DOHH2 (cell line): ENCODE measurements around the gene IZUMO1.
A peak's percentile ranks its signal among the peaks of the same experiment; 100 is the strongest.

Experiments used
- H3F3A ChIP-seq: fragments of 200-600 bp; sonication (generic), shearing (Covaris generic); 2 replicates; pipeline ENCODE4 v1.6.0; 2016; ENCODE audit warnings: antibody characterized with exemption, mild to moderate bottlenecking; ENCODE audit not compliant: control insufficient read depth, insufficient read depth
- H3K27ac ChIP-seq: fragments of 200-600 bp; sonication (generic); 2 replicates; pipeline ENCODE4 v1.5.1; 2014; ENCODE audit warnings: low read depth, mild to moderate bottlenecking, low read length, moderate library complexity
- H3K27me3 ChIP-seq: fragments of 200-600 bp; sonication (generic); 2 replicates; pipeline ENCODE4 v1.6.1; 2014; ENCODE audit warnings: mild to moderate bottlenecking, low read length, mixed read lengths; ENCODE audit not compliant: control insufficient read depth
- H3K36me3 ChIP-seq: fragments of 200-600 bp; sonication (generic); 2 replicates; pipeline ENCODE4 v1.6.1; 2014; ENCODE audit warnings: mild to moderate bottlenecking, low read length, moderate library complexity, mixed read lengths; ENCODE audit not compliant: control insufficient read depth
- H3K4me1 ChIP-seq: fragments of 200-600 bp; sonication (generic); 2 replicates; pipeline ENCODE4 v1.6.1; 2014; ENCODE audit warnings: mild to moderate bottlenecking, low read length, mixed read lengths; ENCODE audit not compliant: control insufficient read depth
- H3K4me2 ChIP-seq: fragments of 200-600 bp; sonication (generic); 2 replicates; pipeline ENCODE4 v1.6.0; 2014; ENCODE audit warnings: mild to moderate bottlenecking, low read length, moderate library complexity
- H3K4me3 ChIP-seq: fragments of 200-600 bp; sonication (generic); 2 replicates; pipeline ENCODE4 v1.5.1; 2014; ENCODE audit warnings: mild to moderate bottlenecking, low read length, mixed read lengths
- H3K79me2 ChIP-seq: fragments of 200-600 bp; sonication (generic); 2 replicates; pipeline ENCODE4 v1.6.1; 2014; ENCODE audit warnings: mild to moderate bottlenecking, low read length, mixed read lengths; ENCODE audit not compliant: control insufficient read depth
- H3K9me2 ChIP-seq: fragments of 200-600 bp; sonication (generic); replicated peaks from 2 replicates; pipeline ENCODE4 v1.6.1; 2014; ENCODE audit warnings: mild to moderate bottlenecking, low read length, mixed read lengths; ENCODE audit not compliant: control insufficient read depth
- H3K9me3 ChIP-seq: fragments of 200-600 bp; sonication (generic); 2 replicates; pipeline ENCODE4 v1.6.1; 2014; ENCODE audit warnings: antibody characterized with exemption, low read length, mixed read lengths; ENCODE audit not compliant: control insufficient read depth, insufficient read depth
- H4K20me1 ChIP-seq: fragments of 200-600 bp; sonication (generic); 2 replicates; pipeline ENCODE4 v1.6.0; 2014; ENCODE audit warnings: low read depth, mild to moderate bottlenecking, antibody characterized with exemption, low read length, moderate library complexity; ENCODE audit not compliant: control insufficient read depth, insufficient read depth
- CTCF ChIP-seq: fragments of 200-600 bp; sonication (generic); IDR thresholded peaks from one replicate; pipeline ENCODE4 v1.5.1; 2014; ENCODE audit warnings: antibody characterized with exemption, mild to moderate bottlenecking, low read depth, low read length; ENCODE audit not compliant: poor library complexity, severe bottlenecking
- EZH2phosphoT487 ChIP-seq: fragments of 200-600 bp; sonication (generic); IDR thresholded peaks from 2 replicates; pipeline ENCODE4 v1.6.1; 2017; ENCODE audit warnings: borderline replicate concordance, mild to moderate bottlenecking, antibody characterized with exemption, low read length, moderate library complexity, mixed read lengths

The IZUMO1 gene

GRCh38 chr19:48746738-48747575 is at the start of gene IZUMO1:
IZUMO1 (minus strand) TSS chr19:48746909; CDS start chr19:48745859, 1,050 bp downstream.
- H3K79me2 ChIP-seq: no peaks in the 10 kb centered on the region
- no peaks in the 10 kb centered on the region for H3K9me2 ChIP-seq
- H3K27me3 ChIP-seq: peaks cover under 1% of the 10 kb centered on the region; the same call in 1 of the 2 replicates
- H4K20me1 ChIP-seq: no peaks in the 10 kb centered on the region
- H3K9me3 ChIP-seq: no peaks in the 10 kb centered on the region
- no peak within 1 kb of the TSS for H3K4me2 ChIP-seq
- H3K36me3 ChIP-seq: no peaks in the 10 kb centered on the region
- H3K4me1 ChIP-seq: peaks cover 10% of the 10 kb centered on the region
- H3K27ac ChIP-seq: no peak within 1 kb of the TSS
- H3F3A ChIP-seq: no peaks in the 10 kb centered on the region
- no peak within 1 kb of the TSS for H3K4me3 ChIP-seq
- no peak for TF ChIP-seq EZH2phosphoT487
- TF ChIP-seq CTCF: no peak

- no peaks in the 10 kb centered on the region for H3K9me3 ChIP-seq
- no peaks in the 10 kb centered on the region for H3K36me3 ChIP-seq
- no peak overlapping the region for H3K27ac ChIP-seq
- no peak for TF ChIP-seq CTCF
- TF ChIP-seq EZH2phosphoT487: no peak
- peaks cover 13% of the 10 kb centered on the region for H3K4me1 ChIP-seq
- H3K79me2 ChIP-seq: no peaks in the 10 kb centered on the region
- no peaks in the 10 kb centered on the region for H3F3A ChIP-seq
- H3K27me3 ChIP-seq: no peaks in the 10 kb centered on the region
- H3K4me3 ChIP-seq: peak overlapping the region; percentile 75
- H4K20me1 ChIP-seq: no peaks in the 10 kb centered on the region
- H3K4me2 ChIP-seq: peak overlapping the region; percentile 65; the same call in 1 of the 2 replicates
- H3K9me2 ChIP-seq: no peaks in the 10 kb centered on the region
These were observed 49.0 kb upstream of the IZUMO1 start for GRCh38 chr19:48795685-48796070.

- Histone ChIP-seq H3K79me2 (no peaks in the 10 kb centered on the region), H3K4me3 (peak overlapping the region; percentile 75), H3F3A (no peaks in the 10 kb centered on the region), H3K27me3 (no peaks in the 10 kb centered on the region), H3K4me2 (peak overlapping the region; percentile 65), H3K36me3 (no peaks in the 10 kb centered on the region), H4K20me1 (no peaks in the 10 kb centered on the region), H3K27ac (no peak overlapping the region), H3K9me2 (no peaks in the 10 kb centered on the region), H3K4me1 (peaks cover 13% of the 10 kb centered on the region), H3K9me3 (no peaks in the 10 kb centered on the region)
- no peak for TF ChIP-seq EZH2phosphoT487
- peak; percentile 99 for TF ChIP-seq CTCF
These were observed 48.5 kb upstream of the IZUMO1 start for GRCh38 chr19:48795055-48795684.
